ENCODE results near the gene SMAD6.

DNA sequence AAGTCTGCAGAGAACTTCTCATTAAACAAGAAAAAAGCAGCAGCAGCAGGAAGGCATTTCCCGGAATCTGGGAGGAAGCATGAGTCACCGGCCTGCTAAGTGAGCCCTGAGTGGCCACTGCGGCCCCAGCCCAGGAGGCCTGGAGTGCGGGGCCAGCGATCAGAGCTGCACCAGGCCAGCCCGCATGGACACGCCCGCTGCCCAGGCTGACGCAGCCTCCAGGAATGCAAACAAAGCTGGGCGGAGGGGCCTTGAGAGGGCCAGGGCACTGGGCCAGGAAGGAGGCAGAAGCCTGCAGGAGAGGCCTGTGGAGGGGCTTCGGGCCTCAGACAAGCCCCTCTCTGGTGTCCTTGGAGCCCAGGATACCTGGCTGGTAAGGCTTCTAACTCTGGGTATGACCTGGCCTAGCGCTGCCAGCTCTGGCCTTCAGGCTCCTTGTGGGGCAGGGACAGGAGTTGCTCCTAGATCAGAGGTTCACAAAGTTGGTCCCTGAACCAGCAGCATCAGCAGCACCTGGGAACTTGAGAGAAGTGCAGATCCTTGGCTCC, 101.2 kb downstream of the SMAD6 start:
- TF ChIP-seq, protein P1, sequence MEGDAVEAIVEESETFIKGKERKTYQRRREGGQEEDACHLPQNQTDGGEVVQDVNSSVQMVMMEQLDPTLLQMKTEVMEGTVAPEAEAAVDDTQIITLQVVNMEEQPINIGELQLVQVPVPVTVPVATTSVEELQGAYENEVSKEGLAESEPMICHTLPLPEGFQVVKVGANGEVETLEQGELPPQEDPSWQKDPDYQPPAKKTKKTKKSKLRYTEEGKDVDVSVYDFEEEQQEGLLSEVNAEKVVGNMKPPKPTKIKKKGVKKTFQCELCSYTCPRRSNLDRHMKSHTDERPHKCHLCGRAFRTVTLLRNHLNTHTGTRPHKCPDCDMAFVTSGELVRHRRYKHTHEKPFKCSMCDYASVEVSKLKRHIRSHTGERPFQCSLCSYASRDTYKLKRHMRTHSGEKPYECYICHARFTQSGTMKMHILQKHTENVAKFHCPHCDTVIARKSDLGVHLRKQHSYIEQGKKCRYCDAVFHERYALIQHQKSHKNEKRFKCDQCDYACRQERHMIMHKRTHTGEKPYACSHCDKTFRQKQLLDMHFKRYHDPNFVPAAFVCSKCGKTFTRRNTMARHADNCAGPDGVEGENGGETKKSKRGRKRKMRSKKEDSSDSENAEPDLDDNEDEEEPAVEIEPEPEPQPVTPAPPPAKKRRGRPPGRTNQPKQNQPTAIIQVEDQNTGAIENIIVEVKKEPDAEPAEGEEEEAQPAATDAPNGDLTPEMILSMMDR (IDR thresholded peaks at IDR 0.05; ENCODE audit: poor library complexity): no peak
- TF ChIP-seq EZH2 (IDR thresholded peaks at IDR 0.05; ENCODE audit: borderline replicate concordance) (no peak), EZH2phosphoT487 (IDR thresholded peaks at IDR 0.05; ENCODE audit: low read depth, severe bottlenecking, unreplicated experiment) (no peak)

All from hepatocyte (in vitro differentiated cells).